ENCODE results near the gene PDZRN3.

DNA sequence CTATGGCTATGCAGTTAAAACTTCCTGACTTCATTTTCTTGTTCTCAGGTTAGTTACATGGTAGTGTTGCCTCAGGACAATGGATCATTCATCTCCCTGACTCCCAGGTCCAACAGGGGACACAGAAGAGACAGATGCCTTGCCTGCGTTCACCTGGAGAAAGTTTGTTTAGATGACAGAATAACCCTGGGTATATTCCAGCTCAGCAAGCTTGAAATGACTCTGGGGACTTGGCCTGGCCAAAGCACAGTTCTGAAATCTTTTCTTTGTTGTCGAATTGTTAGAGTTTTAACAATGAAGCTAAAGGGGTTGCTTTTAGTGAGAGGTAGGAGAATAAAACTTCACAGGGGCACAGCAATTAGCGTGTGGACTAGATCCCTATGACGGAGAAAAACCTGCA lies 206.1 kb downstream of the PDZRN3 start:
- TF ChIP-seq, protein P1, sequence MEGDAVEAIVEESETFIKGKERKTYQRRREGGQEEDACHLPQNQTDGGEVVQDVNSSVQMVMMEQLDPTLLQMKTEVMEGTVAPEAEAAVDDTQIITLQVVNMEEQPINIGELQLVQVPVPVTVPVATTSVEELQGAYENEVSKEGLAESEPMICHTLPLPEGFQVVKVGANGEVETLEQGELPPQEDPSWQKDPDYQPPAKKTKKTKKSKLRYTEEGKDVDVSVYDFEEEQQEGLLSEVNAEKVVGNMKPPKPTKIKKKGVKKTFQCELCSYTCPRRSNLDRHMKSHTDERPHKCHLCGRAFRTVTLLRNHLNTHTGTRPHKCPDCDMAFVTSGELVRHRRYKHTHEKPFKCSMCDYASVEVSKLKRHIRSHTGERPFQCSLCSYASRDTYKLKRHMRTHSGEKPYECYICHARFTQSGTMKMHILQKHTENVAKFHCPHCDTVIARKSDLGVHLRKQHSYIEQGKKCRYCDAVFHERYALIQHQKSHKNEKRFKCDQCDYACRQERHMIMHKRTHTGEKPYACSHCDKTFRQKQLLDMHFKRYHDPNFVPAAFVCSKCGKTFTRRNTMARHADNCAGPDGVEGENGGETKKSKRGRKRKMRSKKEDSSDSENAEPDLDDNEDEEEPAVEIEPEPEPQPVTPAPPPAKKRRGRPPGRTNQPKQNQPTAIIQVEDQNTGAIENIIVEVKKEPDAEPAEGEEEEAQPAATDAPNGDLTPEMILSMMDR (conservative IDR thresholded peaks at IDR 0.05; ENCODE audit: low read depth in 2 of 2), result no peak
- TF ChIP-seq, protein P2, sequence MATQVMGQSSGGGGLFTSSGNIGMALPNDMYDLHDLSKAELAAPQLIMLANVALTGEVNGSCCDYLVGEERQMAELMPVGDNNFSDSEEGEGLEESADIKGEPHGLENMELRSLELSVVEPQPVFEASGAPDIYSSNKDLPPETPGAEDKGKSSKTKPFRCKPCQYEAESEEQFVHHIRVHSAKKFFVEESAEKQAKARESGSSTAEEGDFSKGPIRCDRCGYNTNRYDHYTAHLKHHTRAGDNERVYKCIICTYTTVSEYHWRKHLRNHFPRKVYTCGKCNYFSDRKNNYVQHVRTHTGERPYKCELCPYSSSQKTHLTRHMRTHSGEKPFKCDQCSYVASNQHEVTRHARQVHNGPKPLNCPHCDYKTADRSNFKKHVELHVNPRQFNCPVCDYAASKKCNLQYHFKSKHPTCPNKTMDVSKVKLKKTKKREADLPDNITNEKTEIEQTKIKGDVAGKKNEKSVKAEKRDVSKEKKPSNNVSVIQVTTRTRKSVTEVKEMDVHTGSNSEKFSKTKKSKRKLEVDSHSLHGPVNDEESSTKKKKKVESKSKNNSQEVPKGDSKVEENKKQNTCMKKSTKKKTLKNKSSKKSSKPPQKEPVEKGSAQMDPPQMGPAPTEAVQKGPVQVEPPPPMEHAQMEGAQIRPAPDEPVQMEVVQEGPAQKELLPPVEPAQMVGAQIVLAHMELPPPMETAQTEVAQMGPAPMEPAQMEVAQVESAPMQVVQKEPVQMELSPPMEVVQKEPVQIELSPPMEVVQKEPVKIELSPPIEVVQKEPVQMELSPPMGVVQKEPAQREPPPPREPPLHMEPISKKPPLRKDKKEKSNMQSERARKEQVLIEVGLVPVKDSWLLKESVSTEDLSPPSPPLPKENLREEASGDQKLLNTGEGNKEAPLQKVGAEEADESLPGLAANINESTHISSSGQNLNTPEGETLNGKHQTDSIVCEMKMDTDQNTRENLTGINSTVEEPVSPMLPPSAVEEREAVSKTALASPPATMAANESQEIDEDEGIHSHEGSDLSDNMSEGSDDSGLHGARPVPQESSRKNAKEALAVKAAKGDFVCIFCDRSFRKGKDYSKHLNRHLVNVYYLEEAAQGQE (IDR thresholded peaks at IDR 0.05; ENCODE audit: unreplicated experiment), result no peak
- TF ChIP-seq EZH2 (IDR thresholded peaks at IDR 0.05; ENCODE audit: low read depth, unreplicated experiment) (no peak), ZNF331 (CRISPR knock-in tag; IDR thresholded peaks at IDR 0.05; ENCODE audit: low read depth) (no peak), JUNB (IDR thresholded peaks at IDR 0.05; ENCODE audit: unreplicated experiment) (no peak), POLR2AphosphoS5 (IDR thresholded peaks at IDR 0.05; ENCODE audit: low read depth) (no peak), EZH2phosphoT487 (IDR thresholded peaks at IDR 0.05; ENCODE audit: unreplicated experiment) (no peak), CREB1 (CRISPR knock-in tag; IDR thresholded peaks at IDR 0.05; ENCODE audit: low read depth) (no peak), STAT1 (IDR thresholded peaks at IDR 0.05; ENCODE audit: unreplicated experiment) (no peak), ZNF114 (CRISPR knock-in tag; IDR thresholded peaks at IDR 0.05) (no peak), NANOG (IDR thresholded peaks at IDR 0.05; ENCODE audit: borderline replicate concordance) (no peak)
- TF ChIP-seq, protein P3, sequence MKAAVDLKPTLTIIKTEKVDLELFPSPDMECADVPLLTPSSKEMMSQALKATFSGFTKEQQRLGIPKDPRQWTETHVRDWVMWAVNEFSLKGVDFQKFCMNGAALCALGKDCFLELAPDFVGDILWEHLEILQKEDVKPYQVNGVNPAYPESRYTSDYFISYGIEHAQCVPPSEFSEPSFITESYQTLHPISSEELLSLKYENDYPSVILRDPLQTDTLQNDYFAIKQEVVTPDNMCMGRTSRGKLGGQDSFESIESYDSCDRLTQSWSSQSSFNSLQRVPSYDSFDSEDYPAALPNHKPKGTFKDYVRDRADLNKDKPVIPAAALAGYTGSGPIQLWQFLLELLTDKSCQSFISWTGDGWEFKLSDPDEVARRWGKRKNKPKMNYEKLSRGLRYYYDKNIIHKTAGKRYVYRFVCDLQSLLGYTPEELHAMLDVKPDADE (IDR thresholded peaks at IDR 0.05), result no peak
- TF ChIP-seq, protein P4, sequence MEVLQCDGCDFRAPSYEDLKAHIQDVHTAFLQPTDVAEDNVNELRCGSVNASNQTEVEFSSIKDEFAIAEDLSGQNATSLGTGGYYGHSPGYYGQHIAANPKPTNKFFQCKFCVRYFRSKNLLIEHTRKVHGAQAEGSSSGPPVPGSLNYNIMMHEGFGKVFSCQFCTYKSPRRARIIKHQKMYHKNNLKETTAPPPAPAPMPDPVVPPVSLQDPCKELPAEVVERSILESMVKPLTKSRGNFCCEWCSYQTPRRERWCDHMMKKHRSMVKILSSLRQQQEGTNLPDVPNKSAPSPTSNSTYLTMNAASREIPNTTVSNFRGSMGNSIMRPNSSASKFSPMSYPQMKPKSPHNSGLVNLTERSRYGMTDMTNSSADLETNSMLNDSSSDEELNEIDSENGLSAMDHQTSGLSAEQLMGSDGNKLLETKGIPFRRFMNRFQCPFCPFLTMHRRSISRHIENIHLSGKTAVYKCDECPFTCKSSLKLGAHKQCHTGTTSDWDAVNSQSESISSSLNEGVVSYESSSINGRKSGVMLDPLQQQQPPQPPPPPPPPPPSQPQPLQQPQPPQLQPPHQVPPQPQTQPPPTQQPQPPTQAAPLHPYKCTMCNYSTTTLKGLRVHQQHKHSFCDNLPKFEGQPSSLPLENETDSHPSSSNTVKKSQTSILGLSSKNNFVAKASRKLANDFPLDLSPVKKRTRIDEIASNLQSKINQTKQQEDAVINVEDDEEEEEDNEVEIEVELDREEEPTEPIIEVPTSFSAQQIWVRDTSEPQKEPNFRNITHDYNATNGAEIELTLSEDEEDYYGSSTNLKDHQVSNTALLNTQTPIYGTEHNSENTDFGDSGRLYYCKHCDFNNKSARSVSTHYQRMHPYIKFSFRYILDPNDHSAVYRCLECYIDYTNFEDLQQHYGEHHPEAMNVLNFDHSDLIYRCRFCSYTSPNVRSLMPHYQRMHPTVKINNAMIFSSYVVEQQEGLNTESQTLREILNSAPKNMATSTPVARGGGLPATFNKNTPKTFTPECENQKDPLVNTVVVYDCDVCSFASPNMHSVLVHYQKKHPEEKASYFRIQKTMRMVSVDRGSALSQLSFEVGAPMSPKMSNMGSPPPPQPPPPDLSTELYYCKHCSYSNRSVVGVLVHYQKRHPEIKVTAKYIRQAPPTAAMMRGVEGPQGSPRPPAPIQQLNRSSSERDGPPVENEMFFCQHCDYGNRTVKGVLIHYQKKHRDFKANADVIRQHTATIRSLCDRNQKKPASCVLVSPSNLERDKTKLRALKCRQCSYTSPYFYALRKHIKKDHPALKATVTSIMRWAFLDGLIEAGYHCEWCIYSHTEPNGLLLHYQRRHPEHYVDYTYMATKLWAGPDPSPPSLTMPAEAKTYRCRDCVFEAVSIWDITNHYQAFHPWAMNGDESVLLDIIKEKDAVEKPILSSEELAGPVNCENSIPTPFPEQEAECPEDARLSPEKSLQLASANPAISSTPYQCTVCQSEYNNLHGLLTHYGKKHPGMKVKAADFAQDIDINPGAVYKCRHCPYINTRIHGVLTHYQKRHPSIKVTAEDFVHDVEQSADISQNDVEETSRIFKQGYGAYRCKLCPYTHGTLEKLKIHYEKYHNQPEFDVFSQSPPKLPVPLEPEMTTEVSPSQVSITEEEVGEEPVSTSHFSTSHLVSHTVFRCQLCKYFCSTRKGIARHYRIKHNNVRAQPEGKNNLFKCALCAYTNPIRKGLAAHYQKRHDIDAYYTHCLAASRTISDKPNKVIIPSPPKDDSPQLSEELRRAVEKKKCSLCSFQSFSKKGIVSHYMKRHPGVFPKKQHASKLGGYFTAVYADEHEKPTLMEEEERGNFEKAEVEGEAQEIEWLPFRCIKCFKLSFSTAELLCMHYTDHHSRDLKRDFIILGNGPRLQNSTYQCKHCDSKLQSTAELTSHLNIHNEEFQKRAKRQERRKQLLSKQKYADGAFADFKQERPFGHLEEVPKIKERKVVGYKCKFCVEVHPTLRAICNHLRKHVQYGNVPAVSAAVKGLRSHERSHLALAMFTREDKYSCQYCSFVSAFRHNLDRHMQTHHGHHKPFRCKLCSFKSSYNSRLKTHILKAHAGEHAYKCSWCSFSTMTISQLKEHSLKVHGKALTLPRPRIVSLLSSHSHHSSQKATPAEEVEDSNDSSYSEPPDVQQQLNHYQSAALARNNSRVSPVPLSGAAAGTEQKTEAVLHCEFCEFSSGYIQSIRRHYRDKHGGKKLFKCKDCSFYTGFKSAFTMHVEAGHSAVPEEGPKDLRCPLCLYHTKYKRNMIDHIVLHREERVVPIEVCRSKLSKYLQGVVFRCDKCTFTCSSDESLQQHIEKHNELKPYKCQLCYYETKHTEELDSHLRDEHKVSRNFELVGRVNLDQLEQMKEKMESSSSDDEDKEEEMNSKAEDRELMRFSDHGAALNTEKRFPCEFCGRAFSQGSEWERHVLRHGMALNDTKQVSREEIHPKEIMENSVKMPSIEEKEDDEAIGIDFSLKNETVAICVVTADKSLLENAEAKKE (CRISPR knock-in tag; IDR thresholded peaks at IDR 0.05), result no peak
